HEK293 (cell line): ENCODE results near the gene ARHGAP10.

Experiments used
- CTCF ChIA-PET: fragments of 350-600 bp; formaldehyde crosslinking; extraction: SDS; loops from one replicate; lab custom pipeline; 2021; ENCODE audit warnings: antibody characterized with exemption; lab: Yijun Ruan, JAX
- POLR2A ChIA-PET: fragments of 300-600 bp; formaldehyde crosslinking; extraction: SDS; loops from one replicate; lab custom pipeline; 2020; ENCODE audit warnings: antibody characterized with exemption, inconsistent platforms; lab: Yijun Ruan, JAX
- H3K27ac ChIP-seq: fragments of 200-500 bp; sonication (Bioruptor generic); 2 replicates; pipeline ENCODE4 v1.5.1; 2014; ENCODE audit warnings: low read depth, low read length, control low read depth, inconsistent platforms; ENCODE audit errors: extremely low read depth
- H3K36me3 ChIP-seq, 2 experiments: fragments of 200-500 bp in 1 of 2; sonication (Bioruptor generic) in 1 of 2; 1 replicate in 1 of 2; 2 replicates in 1 of 2; pipeline ENCODE4 v1.5.1; 2014 to 2017; ENCODE audit warnings: inconsistent platforms in 2 of 2, low read length in 2 of 2; ENCODE audit not compliant: control insufficient read depth in 2 of 2, insufficient read depth in 1 of 2
- H3K4me1 ChIP-seq: fragments of 200-500 bp; sonication (Bioruptor generic); 2 replicates; pipeline ENCODE4 v1.5.1; 2014; ENCODE audit warnings: mild to moderate bottlenecking, low read length, inconsistent platforms; ENCODE audit not compliant: control insufficient read depth, insufficient read depth
- H3K4me3 ChIP-seq: 2 replicates; pipeline ENCODE4 v1.5.1; 2011; ENCODE audit warnings: low read depth, mild to moderate bottlenecking, control low read depth, low read length, moderate library complexity
- H3K9me3 ChIP-seq: fragments of 200-500 bp; sonication (Bioruptor generic); 2 replicates; pipeline ENCODE4 v1.5.1; 2014; ENCODE audit warnings: low read depth, low read length, inconsistent platforms; ENCODE audit not compliant: control insufficient read depth, insufficient read depth
- BCL11B ChIP-seq: fragments of 450-650 bp; formaldehyde crosslinking; IDR thresholded peaks from 2 replicates; pipeline ENCODE4 v1.5.1; 2016; ENCODE audit warnings: low read depth, missing biosample characterization, missing genetic modification characterization
- SP3 ChIP-seq: fragments of 450-650 bp; formaldehyde crosslinking; IDR thresholded peaks from 2 replicates; pipeline ENCODE4 v1.5.1; 2016; ENCODE audit warnings: missing biosample characterization, missing genetic modification characterization
- TSHZ1 ChIP-seq: fragments of 450-650 bp; formaldehyde crosslinking; IDR thresholded peaks from 2 replicates; pipeline ENCODE4 v1.5.1; 2016; ENCODE audit warnings: missing biosample characterization, missing genetic modification characterization, borderline replicate concordance
- ZBTB1 ChIP-seq: fragments of 450-650 bp; formaldehyde crosslinking; IDR thresholded peaks from 2 replicates; pipeline ENCODE4 v1.5.1; 2016; ENCODE audit warnings: missing biosample characterization, missing genetic modification characterization
- ZFP69B ChIP-seq: fragments of 450-650 bp; formaldehyde crosslinking; IDR thresholded peaks from 2 replicates; pipeline ENCODE4 v1.5.1; 2016; ENCODE audit warnings: missing biosample characterization, missing genetic modification characterization
- ZNF10 ChIP-seq: fragments of 450-650 bp; formaldehyde crosslinking; IDR thresholded peaks from 2 replicates; pipeline ENCODE4 v1.5.1; 2017; ENCODE audit warnings: missing biosample characterization, missing genetic modification characterization
- ZNF132 ChIP-seq: fragments of 450-650 bp; formaldehyde crosslinking; IDR thresholded peaks from 2 replicates; pipeline ENCODE4 v1.5.1; 2017; ENCODE audit warnings: missing biosample characterization, missing genetic modification characterization, borderline replicate concordance
- ZNF133 ChIP-seq: fragments of 450-650 bp; formaldehyde crosslinking; IDR thresholded peaks from 2 replicates; pipeline ENCODE4 v1.5.1; 2016; ENCODE audit warnings: missing biosample characterization, missing genetic modification characterization
- ZNF148 ChIP-seq: fragments of 450-650 bp; formaldehyde crosslinking; IDR thresholded peaks from 2 replicates; pipeline ENCODE4 v1.5.0; 2017; ENCODE audit warnings: missing biosample characterization, missing genetic modification characterization, borderline replicate concordance
- ZNF2 ChIP-seq: fragments of 450-650 bp; formaldehyde crosslinking; IDR thresholded peaks from 2 replicates; pipeline ENCODE4 v1.5.1; 2016; ENCODE audit warnings: missing biosample characterization, missing genetic modification characterization
- ZNF280D ChIP-seq: fragments of 450-650 bp; formaldehyde crosslinking; IDR thresholded peaks from 2 replicates; pipeline ENCODE4 v1.5.1; 2016; ENCODE audit warnings: missing biosample characterization, missing genetic modification characterization
- ZNF37A ChIP-seq: fragments of 450-650 bp; IDR thresholded peaks from 2 replicates; pipeline ENCODE4 v1.5.1; 2018; ENCODE audit warnings: missing biosample characterization, missing genetic modification characterization
- ZNF544 ChIP-seq: fragments of 450-650 bp; formaldehyde crosslinking; IDR thresholded peaks from 2 replicates; pipeline ENCODE4 v1.5.0; 2017; ENCODE audit warnings: missing biosample characterization, missing genetic modification characterization
- ZNF549 ChIP-seq: fragments of 450-650 bp; IDR thresholded peaks from 2 replicates; pipeline ENCODE4 v1.5.1; 2018; ENCODE audit warnings: missing biosample characterization, missing genetic modification characterization, mild to moderate bottlenecking, inconsistent platforms, moderate library complexity
- ZNF560 ChIP-seq: fragments of 450-650 bp; formaldehyde crosslinking; IDR thresholded peaks from 2 replicates; pipeline ENCODE4 v1.5.1; 2017; ENCODE audit warnings: missing biosample characterization, missing genetic modification characterization, borderline replicate concordance
- ZNF654 ChIP-seq: fragments of 450-650 bp; formaldehyde crosslinking; IDR thresholded peaks from 2 replicates; pipeline ENCODE4 v1.5.1; 2016; ENCODE audit warnings: low read depth, missing biosample characterization, missing genetic modification characterization
- TF ChIP-seq, protein P1 (sequence below): fragments of 450-650 bp; formaldehyde crosslinking; IDR thresholded peaks from 2 replicates; pipeline ENCODE4 v1.5.1; 2016; ENCODE audit warnings: missing biosample characterization, missing genetic modification characterization

The ARHGAP10 gene

DNA sequence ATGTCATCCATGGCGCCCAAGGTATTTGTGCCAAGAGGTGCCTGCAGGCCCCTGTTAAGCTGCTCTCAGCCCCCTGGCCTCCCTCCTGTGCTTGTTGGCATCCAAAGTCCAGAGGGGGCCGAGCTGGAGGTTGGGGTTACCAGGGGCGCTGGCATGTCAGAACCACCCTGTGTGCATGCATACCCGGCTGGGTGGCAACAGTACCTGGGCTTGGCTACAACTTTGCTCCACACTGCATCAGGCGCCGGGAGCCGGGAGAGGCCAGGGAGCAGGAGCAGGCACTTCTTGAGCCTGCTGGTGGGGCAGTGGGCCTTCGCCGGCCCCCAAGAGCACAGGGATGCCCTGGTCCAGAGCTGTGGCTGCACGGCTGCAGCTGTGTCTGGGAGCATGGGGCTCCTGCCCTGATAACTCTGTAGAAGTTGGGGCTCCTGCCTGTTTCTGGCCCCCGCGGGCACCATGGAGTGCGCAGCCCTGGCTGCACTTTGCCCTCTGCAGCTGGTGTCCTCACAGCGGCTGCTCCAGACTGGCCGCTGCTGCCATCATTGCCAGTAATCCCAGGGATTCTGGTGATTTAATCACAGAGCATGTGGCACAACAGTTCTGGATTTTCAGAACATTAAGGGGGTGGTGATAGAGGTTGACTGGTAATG lies 130.3 kb downstream of the ARHGAP10 start:
- H3K27ac ChIP-seq: no peak overlapping the region
- TF ChIP-seq SP3 (no peak), ZNF37A (tag by site-specific recombination) (no peak)
- TF ChIP-seq, all 188 proteins: peak for 0
- CTCF ChIA-PET: no interaction called here
- Histone ChIP-seq H3K9me3 (no peaks in the 10 kb centered on the region), H3K36me3 (peaks cover 0 to 11% of the 10 kb centered on the region in 2 experiments; a peak in 2 of 3 replicates), H3K4me3 (no peak overlapping the region), H3K4me1 (no peaks in the 10 kb centered on the region)
- POLR2A ChIA-PET: no interaction called here

DNA sequence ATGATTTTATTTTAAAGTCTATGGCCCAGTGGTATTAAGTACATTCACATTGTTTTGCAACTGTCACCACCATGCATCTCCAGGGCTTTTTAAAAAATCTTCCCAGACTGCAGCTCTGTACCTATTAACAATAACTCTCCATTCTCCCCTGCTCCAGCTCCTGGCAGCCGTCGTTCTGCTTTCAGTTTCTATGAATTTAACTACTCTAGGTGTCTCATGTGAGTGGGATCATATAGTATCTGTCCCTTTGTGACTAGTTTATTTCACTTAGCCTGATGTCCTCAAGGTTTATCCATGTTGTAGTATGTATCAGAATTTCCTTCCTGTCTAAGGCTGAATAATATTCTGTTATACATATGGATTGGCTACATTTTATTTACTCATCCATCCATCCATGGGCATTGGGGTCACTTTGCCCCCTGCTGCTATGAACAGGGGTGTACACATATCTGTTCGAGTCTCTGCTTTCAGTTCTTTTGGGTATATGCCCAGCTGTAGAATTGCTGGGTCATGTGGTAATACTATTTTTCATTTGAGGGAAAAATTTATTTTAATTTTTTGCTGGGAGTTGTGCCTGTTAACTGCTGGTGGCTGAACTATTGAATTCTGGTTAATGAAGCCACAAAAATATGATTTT lies 131.3 kb downstream of the ARHGAP10 start:
- Histone ChIP-seq H3K36me3 (peaks cover 0 to 14% of the 10 kb centered on the region in 2 experiments; a peak in 2 of 3 replicates), H3K9me3 (no peaks in the 10 kb centered on the region), H3K27ac (no peak overlapping the region), H3K4me3 (no peak overlapping the region), H3K4me1 (no peaks in the 10 kb centered on the region)
- TF ChIP-seq TSHZ1 (tag by site-specific recombination): no peak
- TF ChIP-seq ZNF544 (tag by site-specific recombination): no peak
- TF ChIP-seq, protein P1, sequence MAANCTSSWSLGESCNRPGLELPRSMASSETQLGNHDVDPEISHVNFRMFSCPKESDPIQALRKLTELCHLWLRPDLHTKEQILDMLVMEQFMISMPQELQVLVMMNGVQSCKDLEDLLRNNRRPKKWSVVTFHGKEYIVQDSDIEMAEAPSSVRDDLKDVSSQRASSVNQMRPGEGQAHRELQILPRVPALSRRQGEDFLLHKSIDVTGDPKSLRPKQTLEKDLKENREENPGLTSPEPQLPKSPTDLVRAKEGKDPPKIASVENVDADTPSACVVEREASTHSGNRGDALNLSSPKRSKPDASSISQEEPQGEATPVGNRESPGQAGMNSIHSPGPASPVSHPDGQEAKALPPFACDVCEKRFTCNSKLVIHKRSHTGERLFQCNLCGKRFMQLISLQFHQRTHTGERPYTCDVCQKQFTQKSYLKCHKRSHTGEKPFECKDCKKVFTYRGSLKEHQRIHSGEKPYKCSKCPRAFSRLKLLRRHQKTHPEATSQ (tag by site-specific recombination): no peak
- TF ChIP-seq ZNF148 (tag by site-specific recombination): no peak
- no peak for TF ChIP-seq ZFP69B
- TF ChIP-seq ZNF549 (tag by site-specific recombination): no peak
- no peak for TF ChIP-seq ZNF280D
- no peak for TF ChIP-seq ZNF654 (tag by site-specific recombination)
- TF ChIP-seq ZBTB1 (tag by site-specific recombination): no peak
- TF ChIP-seq ZNF133: no peak
- TF ChIP-seq BCL11B (tag by site-specific recombination): no peak
- no peak for TF ChIP-seq ZNF132 (tag by site-specific recombination)
- no peak for TF ChIP-seq ZNF10 (tag by site-specific recombination)
- no peak for TF ChIP-seq ZNF2 (tag by site-specific recombination)
- no peak for TF ChIP-seq ZNF560 (tag by site-specific recombination)
- ChIA-PET POLR2A (no interaction called here), CTCF (interaction anchor here (0.6 to 1.0 kb wide), 2 partner anchors 53 to 154 kb away, joined by 3 read pairs; no protein-coding TSS in a partner anchor)
